Measurements from ENCODE around the gene TUNAR. TPM values are rescaled to one million over a fixed set of nuclear protein-coding genes. Genes with fewer than 3 reads are reported as not detected.

The TUNAR gene
- total RNA-seq, 3 donors from 2014 or later, result not detected

- Mint-ChIP-seq H3K36me3 (ENCODE audit: insufficient read depth) (no peaks in the 10 kb centered on the region), H3K4me1 (ENCODE audit: low read depth) (no peaks in the 10 kb centered on the region), H3K4me3 (no peak overlapping the region), H3K27me3 (ENCODE audit: low read depth) (peaks cover 20% of the 10 kb centered on the region), H3K9me3 (no peaks in the 10 kb centered on the region)
- ATAC-seq (no peak), DNase-seq (no peak)
Observed at GRCh38 chr14:95855606-95856005, 21.0 kb upstream of the TUNAR start.

DNA sequence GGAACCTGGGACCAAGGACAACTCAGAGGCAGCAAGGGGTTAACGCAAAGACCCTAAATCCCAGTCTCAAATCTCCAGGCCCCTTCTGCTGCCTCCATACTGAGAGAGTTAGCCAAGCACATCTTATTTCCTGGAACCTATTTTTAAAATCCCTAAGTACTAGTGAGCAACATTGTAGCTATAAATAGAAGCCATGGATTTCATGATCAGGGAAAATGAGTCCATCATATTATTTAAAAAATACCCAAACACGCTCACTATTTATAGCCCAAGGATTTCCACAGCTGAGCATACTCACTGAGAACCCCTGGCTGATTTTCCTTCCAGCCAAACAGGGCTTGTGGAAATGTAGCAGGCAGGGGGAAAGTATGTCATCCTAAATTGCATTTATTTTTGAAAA, 19.4 kb upstream of the TUNAR start:
- Mint-ChIP-seq H3K27me3 (ENCODE audit: low read depth) (peaks cover 18% of the 10 kb centered on the region), H3K36me3 (ENCODE audit: insufficient read depth) (no peaks in the 10 kb centered on the region), H3K4me3 (no peak overlapping the region), H3K4me1 (ENCODE audit: low read depth) (no peaks in the 10 kb centered on the region), H3K9me3 (no peaks in the 10 kb centered on the region)
- DNase-seq (no peak), ATAC-seq (no peak)

- no peaks in the 10 kb centered on the region for H3K4me1 Mint-ChIP-seq (ENCODE audit: low read depth)
- ATAC-seq (no peak), DNase-seq (no peak)
- no peaks in the 10 kb centered on the region for H3K36me3 Mint-ChIP-seq (ENCODE audit: insufficient read depth)
- H3K27me3 Mint-ChIP-seq (ENCODE audit: low read depth), result peaks cover 20% of the 10 kb centered on the region
- H3K4me3 Mint-ChIP-seq, result no peak overlapping the region
- no peaks in the 10 kb centered on the region for H3K9me3 Mint-ChIP-seq
Observed at GRCh38 chr14:95858893-95859292, 17.7 kb upstream of the TUNAR start.

GRCh38 chr14:95862243-95862642, 14.4 kb upstream of the TUNAR start:
- H3K27me3 Mint-ChIP-seq (ENCODE audit: low read depth), result peaks cover 25% of the 10 kb centered on the region
- H3K4me3 Mint-ChIP-seq, result no peak overlapping the region
- no peak for ATAC-seq
- H3K9me3 Mint-ChIP-seq, result no peaks in the 10 kb centered on the region
- no peak for DNase-seq
- H3K36me3 Mint-ChIP-seq (ENCODE audit: insufficient read depth), result no peaks in the 10 kb centered on the region
- no peaks in the 10 kb centered on the region for H3K4me1 Mint-ChIP-seq (ENCODE audit: low read depth)

DNA sequence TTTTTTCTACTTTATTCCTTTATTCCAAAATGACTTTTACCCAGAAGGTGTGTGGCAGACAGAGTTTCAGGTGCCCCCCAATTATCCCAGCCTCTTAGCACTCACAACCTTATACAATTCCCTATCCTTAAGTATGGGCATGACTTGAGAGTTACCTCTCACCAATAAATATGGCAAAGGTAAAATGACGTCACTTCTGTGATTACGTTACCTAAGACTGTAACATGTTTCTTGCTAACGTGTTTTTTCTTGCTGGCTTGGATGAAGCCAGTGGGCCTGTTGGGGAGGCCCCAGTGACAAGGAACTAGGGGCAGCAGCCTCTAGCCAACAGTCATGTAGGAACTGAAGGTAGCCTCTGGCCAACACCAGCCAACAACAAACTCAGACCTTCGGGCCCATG, 13.3 kb upstream of the TUNAR start:
- Mint-ChIP-seq H3K9me3 (no peaks in the 10 kb centered on the region), H3K27me3 (ENCODE audit: low read depth) (peaks cover 25% of the 10 kb centered on the region), H3K4me1 (ENCODE audit: low read depth) (no peaks in the 10 kb centered on the region), H3K4me3 (no peak overlapping the region), H3K36me3 (ENCODE audit: insufficient read depth) (no peaks in the 10 kb centered on the region)
- ATAC-seq (no peak), DNase-seq (no peak)

- H3K9me3 Mint-ChIP-seq, result no peaks in the 10 kb centered on the region
- ATAC-seq, result no peak
- no peaks in the 10 kb centered on the region for H3K36me3 Mint-ChIP-seq (ENCODE audit: insufficient read depth)
- DNase-seq, result no peak
- no peak overlapping the region for H3K4me3 Mint-ChIP-seq
- peaks cover 13% of the 10 kb centered on the region for H3K27me3 Mint-ChIP-seq (ENCODE audit: low read depth)
- no peaks in the 10 kb centered on the region for H3K4me1 Mint-ChIP-seq (ENCODE audit: low read depth)
Observed at GRCh38 chr14:95869776-95870175, 6.9 kb upstream of the TUNAR start.

DNA sequence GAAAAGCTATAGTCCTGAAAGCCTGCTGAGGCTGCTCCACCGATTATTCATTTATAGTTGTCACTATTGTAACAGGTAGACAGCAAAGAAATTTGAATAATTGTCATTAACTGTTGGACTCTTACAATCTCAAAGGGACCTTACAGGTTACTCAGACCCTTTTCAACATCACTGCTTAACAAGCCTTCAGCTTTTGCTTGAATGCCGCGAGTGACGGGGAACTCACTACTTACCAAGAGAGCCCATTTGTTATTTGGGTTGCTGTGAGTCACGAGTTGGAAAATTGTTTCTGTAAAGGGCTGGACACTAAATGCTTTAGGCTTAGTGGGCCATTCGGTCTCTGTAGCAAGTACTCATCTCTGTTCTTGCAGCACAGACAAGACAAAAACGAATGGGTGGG, 5.9 kb upstream of the TUNAR start:
- Mint-ChIP-seq H3K36me3 (ENCODE audit: insufficient read depth) (no peaks in the 10 kb centered on the region), H3K27me3 (ENCODE audit: low read depth) (peaks cover 20% of the 10 kb centered on the region), H3K4me1 (ENCODE audit: low read depth) (peaks cover 3% of the 10 kb centered on the region), H3K9me3 (no peaks in the 10 kb centered on the region), H3K4me3 (no peak overlapping the region)
- DNase-seq (no peak), ATAC-seq (no peak)

GRCh38 chr14:95871531-95871930, 5.1 kb upstream of the TUNAR start:
- H3K9me3 Mint-ChIP-seq, result no peaks in the 10 kb centered on the region
- no peak for DNase-seq
- peaks cover 3% of the 10 kb centered on the region for H3K4me1 Mint-ChIP-seq (ENCODE audit: low read depth)
- no peak for ATAC-seq
- H3K36me3 Mint-ChIP-seq (ENCODE audit: insufficient read depth), result no peaks in the 10 kb centered on the region
- no peak overlapping the region for H3K4me3 Mint-ChIP-seq
- peaks cover 20% of the 10 kb centered on the region for H3K27me3 Mint-ChIP-seq (ENCODE audit: low read depth)

GRCh38 chr14:95872777-95873176, 3.9 kb upstream of the TUNAR start:
- no peak for ATAC-seq
- DNase-seq, result no peak
- H3K9me3 Mint-ChIP-seq, result no peaks in the 10 kb centered on the region
- H3K4me3 Mint-ChIP-seq, result no peak overlapping the region
- H3K27me3 Mint-ChIP-seq (ENCODE audit: low read depth), result peaks cover 28% of the 10 kb centered on the region
- H3K4me1 Mint-ChIP-seq (ENCODE audit: low read depth), result peaks cover 9% of the 10 kb centered on the region
- no peaks in the 10 kb centered on the region for H3K36me3 Mint-ChIP-seq (ENCODE audit: insufficient read depth)

- Mint-ChIP-seq H3K4me1 (ENCODE audit: low read depth) (peaks cover 9% of the 10 kb centered on the region), H3K9me3 (no peaks in the 10 kb centered on the region)
Observed at GRCh38 chr14:95875831-95876760, 536 bp upstream of the TUNAR start.

GRCh38 chr14:95877633-95878032, 1.0 kb downstream of the TUNAR start:
- H3K4me3 Mint-ChIP-seq, result no peak overlapping the region

More at GRCh38 chr14:95875831-95876760, 536 bp upstream of the TUNAR start:
- Mint-ChIP-seq H3K4me3 (no peak overlapping the region), H3K36me3 (ENCODE audit: insufficient read depth) (no peaks in the 10 kb centered on the region), H3K27me3 (ENCODE audit: low read depth) (peaks cover 32% of the 10 kb centered on the region)
- ATAC-seq (no peak), DNase-seq (no peak)

DNA sequence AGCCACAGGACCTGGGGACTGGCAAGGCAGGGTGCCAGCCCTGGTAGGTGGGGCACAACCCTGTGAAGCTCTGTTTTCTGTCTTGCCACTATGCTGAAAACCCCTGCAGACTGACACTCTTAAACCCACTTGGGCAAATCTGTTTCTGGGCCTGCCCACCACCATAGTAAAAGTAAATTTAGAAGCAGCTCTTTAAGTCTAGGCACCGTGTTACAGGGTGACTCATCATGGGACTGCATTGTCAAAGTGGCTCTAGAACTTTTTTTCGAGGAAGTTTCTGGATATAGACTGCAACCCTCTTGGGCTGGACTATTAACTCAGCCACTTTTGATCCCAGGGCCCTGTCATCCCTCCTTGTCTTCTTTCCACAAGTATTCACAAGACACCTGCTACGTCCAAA, 7.7 kb downstream of the TUNAR start:
- ATAC-seq, result no peak
- no peak for DNase-seq
- Mint-ChIP-seq H3K9me3 (no peaks in the 10 kb centered on the region), H3K36me3 (ENCODE audit: insufficient read depth) (no peaks in the 10 kb centered on the region), H3K27me3 (ENCODE audit: low read depth) (peaks cover 9% of the 10 kb centered on the region), H3K4me3 (no peak overlapping the region), H3K4me1 (ENCODE audit: low read depth) (no peaks in the 10 kb centered on the region)

More at GRCh38 chr14:95877633-95878032, 1.0 kb downstream of the TUNAR start:
- peaks cover 31% of the 10 kb centered on the region for H3K27me3 Mint-ChIP-seq (ENCODE audit: low read depth)
- H3K36me3 Mint-ChIP-seq (ENCODE audit: insufficient read depth), result no peaks in the 10 kb centered on the region
- ATAC-seq (no peak), DNase-seq (no peak)
- H3K4me1 Mint-ChIP-seq (ENCODE audit: low read depth), result peaks cover 9% of the 10 kb centered on the region
- no peaks in the 10 kb centered on the region for H3K9me3 Mint-ChIP-seq

DNA sequence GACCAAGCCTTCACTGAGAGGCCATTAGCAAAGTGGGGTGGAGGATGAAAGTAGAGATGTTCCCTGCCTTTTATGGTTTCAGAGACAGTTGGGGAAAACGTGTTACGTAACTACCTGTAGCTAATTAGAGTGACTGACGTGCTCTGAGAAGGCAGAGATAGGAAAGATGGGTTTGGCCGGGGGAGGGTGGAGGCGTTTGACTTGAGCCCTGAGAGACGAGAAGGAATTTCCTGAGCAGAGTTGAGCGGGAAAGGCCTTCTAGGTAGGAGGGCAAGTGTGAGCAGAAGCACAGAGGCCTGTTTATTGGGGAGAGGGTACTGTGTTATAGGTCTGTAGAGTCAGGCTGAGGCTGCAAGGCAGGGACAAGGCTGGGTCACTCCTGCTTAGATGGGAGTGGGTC, 8.6 kb downstream of the TUNAR start:
- no peak for DNase-seq
- H3K4me1 Mint-ChIP-seq (ENCODE audit: low read depth), result no peaks in the 10 kb centered on the region
- H3K36me3 Mint-ChIP-seq (ENCODE audit: insufficient read depth), result no peaks in the 10 kb centered on the region
- no peak overlapping the region for H3K4me3 Mint-ChIP-seq
- H3K27me3 Mint-ChIP-seq (ENCODE audit: low read depth), result peaks cover 8% of the 10 kb centered on the region
- no peak for ATAC-seq
- H3K9me3 Mint-ChIP-seq, result no peaks in the 10 kb centered on the region

- Mint-ChIP-seq H3K4me3 (no peak overlapping the region), H3K4me1 (ENCODE audit: low read depth) (no peaks in the 10 kb centered on the region), H3K9me3 (no peaks in the 10 kb centered on the region), H3K36me3 (ENCODE audit: insufficient read depth) (no peaks in the 10 kb centered on the region), H3K27me3 (ENCODE audit: low read depth) (peaks cover 11% of the 10 kb centered on the region)
- DNase-seq (no peak), ATAC-seq (no peak)
Observed at GRCh38 chr14:95885866-95886265, 9.2 kb downstream of the TUNAR start.

- H3K4me1 Mint-ChIP-seq (ENCODE audit: low read depth), result no peaks in the 10 kb centered on the region
- DNase-seq (no peak), ATAC-seq (no peak)
- H3K27me3 Mint-ChIP-seq (ENCODE audit: low read depth), result peaks cover 11% of the 10 kb centered on the region
- H3K36me3 Mint-ChIP-seq (ENCODE audit: insufficient read depth), result no peaks in the 10 kb centered on the region
- H3K4me3 Mint-ChIP-seq, result no peak overlapping the region
- H3K9me3 Mint-ChIP-seq, result no peaks in the 10 kb centered on the region
Observed at GRCh38 chr14:95886366-95887056, 9.9 kb downstream of the TUNAR start.

Measured in activated T-cell treated with anti-CD3 and anti-CD28 coated beads, Interleukin-2, amount 50 U/mL, for 4 hours (primary cell).